Medulla oblongata (tissue), 1 donor: ENCODE measurements around the gene CENPX.

Experiments
- DNase-seq: peaks from one replicate; pipeline ENCODE4 v3.0.0-alpha.2; 2015; ENCODE audit errors: extremely low spot score

The CENPX gene

GRCh38 chr17:82023447-82024241 lies 966 bp upstream of the CENPX start:
- no peak for DNase-seq

- DNase-seq = peak; percentile 99
Measured at GRCh38 chr17:82022981-82023446, 336 bp upstream of the CENPX start, which contains the start of gene LRRC45. Gene LRRC45, plus strand, starts transcription at chr17:82023305. Its CDS starts 339 bp downstream, at chr17:82023644.

GRCh38 chr17:82021900-82022309 lies 773 bp downstream of the CENPX start:
- DNase-seq = no peak

GRCh38 chr17:82021107-82021899 lies 1.4 kb downstream of the CENPX start:
- DNase-seq = peak; percentile 82

GRCh38 chr17:82020572-82021106 lies 2.0 kb downstream of the CENPX start:
- peak; percentile 29 for DNase-seq

GRCh38 chr17:82019690-82020571 lies 2.7 kb downstream of the CENPX start:
- no peak for DNase-seq

GRCh38 chr17:82018989-82019689 lies 3.5 kb downstream of the CENPX start:
- DNase-seq = no peak

GRCh38 chr17:82018152-82018988 lies 4.3 kb downstream of the CENPX start:
- DNase-seq = no peak

GRCh38 chr17:82017612-82018151 lies 5.0 kb downstream of the CENPX start:
- DNase-seq = no peak

GRCh38 chr17:82016875-82017459 lies 5.7 kb downstream of the CENPX start:
- DNase-seq = no peak

GRCh38 chr17:82016061-82016874 lies 6.4 kb downstream of the CENPX start:
- DNase-seq = no peak

GRCh38 chr17:82015311-82015971 lies 7.2 kb downstream of the CENPX start:
- no peak for DNase-seq

GRCh38 chr17:82014971-82015310 lies 7.7 kb downstream of the CENPX start:
- no peak for DNase-seq

GRCh38 chr17:82014432-82014831 lies 8.2 kb downstream of the CENPX start:
- DNase-seq = no peak

GRCh38 chr17:82013772-82014321 lies 8.8 kb downstream of the CENPX start:
- DNase-seq = no peak

GRCh38 chr17:82013341-82013740 lies 9.3 kb downstream of the CENPX start:
- DNase-seq = peak; percentile 56

GRCh38 chr17:82012640-82013295 lies 9.9 kb downstream of the CENPX start:
- DNase-seq = no peak
